ENCODE measurements around the gene ALX3.

- no peak for TF ChIP-seq POLR2AphosphoS5 (IDR thresholded peaks at IDR 0.05; ENCODE audit: low read depth, low read length)
- TF ChIP-seq POLR2A (IDR thresholded peaks at IDR 0.05; ENCODE audit: low read depth, low read length) = no peak
- TF ChIP-seq TAF1 (IDR thresholded peaks at IDR 0.05; ENCODE audit: borderline replicate concordance, low read depth, low read length) = no peak
Measured at GRCh38 chr1:110081061-110081460, 10.6 kb upstream of the ALX3 start.
